Activated naive CD8-positive, alpha-beta T cell treated with anti-CD3 and anti-CD28 coated beads, Interleukin-2, amount 50 U/mL, for 16 hours (primary cell): Measurements from ENCODE around the gene CNTN5.

Source experiments
- DNase-seq: peaks from one replicate; pipeline ENCODE4 v3.0.0-alpha.2; 2020; ENCODE audit warnings: low read depth, low spot score

Gene CNTN5

DNA sequence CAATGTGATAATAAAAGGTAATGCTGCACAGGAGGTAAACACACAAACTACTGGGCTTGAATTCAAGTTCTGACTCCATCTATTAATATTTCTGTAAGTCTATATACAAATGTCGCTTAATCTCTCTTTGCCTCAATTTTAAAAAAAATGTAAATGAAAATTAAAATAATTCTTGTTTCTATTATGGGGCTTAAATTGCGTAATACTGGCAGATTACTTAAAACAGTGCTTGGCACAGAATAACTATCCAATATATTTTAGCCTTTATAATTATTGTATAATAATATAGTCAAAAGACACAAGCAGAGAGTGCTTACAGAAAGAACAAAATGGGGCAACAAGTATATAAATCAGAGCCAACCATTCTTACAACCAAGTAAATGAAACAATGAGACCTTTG is 489.1 kb downstream of the CNTN5 start:
- DNase-seq, result no peak

DNA sequence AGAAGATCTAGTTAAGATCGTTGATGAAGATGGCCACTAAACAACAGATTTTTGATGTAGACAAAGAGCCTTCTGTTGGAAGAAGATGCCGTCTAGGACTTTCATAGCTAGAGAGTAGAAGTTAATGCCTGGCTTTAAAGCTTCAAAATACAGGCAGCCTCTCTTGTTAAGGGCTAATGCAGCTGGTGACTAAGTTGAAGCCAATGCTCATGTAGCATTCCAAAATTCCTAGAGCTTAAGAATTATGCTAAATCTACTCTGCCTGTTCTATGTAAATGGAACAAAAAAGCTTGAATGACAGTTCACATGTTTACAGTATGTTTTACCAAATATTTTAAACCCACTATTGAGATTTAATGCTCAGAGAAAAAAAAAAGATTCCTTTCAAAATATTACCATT is 492.6 kb downstream of the CNTN5 start:
- no peak for DNase-seq

DNA sequence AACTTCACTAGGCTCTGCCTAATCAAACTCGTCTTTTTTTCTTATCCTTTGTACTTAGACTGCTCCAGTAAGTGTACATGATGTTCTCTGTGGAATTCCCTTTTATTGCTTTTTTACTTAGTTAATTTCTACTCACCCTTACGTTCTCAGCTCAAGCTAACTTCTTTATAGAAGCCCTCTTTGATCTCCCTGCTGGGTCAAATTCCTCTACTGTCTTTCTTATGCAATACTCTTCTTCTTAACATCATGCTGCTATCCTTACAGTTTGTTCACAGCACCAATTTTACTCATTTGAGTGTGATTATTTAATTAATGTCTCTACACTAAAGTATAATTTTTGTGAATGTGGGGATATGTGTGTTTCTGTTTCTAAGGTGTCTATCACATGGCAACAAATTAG is 498.3 kb downstream of the CNTN5 start:
- no peak for DNase-seq

DNA sequence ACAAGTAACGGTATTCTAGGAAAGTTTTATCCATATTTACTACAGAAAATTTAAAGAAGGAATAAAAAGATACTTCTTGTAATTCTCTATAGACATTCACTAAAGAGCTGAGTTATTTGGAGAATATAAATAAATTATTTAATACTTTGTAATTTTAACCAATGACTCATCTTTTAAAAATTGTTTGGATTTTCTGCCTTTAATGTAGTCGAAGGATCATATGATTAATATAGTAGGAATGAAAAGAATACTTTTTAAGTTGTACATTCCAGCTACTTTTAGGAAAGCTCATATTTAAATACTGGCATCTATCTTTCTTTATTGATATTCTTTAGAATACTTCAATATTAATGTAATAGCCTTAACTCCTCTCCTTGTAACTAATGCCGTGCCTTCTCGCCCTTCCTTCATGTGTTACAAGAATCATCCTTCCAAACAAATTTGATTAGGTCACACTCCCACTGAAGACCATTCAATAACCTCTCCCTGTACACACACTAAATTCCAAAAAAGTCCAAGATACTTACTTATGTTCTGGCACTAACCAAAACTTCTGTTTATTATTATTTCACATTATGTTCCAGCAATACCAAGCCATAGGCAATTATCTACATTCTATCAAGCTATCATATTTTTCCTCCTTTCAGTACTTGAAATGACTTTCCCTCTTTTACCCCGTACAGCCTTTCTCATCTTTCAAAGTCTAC is 501.9 kb downstream of the CNTN5 start:
- no peak for DNase-seq

DNA sequence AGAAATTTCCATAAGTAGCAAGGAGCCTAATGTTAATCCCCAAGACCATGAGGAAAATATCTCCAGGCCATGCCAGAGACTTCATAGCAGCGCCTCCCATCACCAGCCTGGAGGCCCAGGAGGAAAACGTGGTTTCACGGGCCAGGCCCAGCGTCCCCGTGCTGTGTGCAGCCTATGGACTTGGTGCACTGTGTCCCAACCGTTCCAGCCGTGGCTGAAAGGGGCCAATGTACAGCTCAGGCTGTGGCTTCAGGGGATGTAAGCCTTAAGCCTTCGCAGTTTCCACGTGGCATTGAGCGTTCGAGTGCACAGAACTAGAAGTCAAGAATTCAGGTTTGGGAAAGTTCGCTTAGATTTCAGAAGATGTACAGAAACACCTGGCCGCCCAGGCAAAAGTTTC is 510.7 kb downstream of the CNTN5 start:
- no peak for DNase-seq

DNA sequence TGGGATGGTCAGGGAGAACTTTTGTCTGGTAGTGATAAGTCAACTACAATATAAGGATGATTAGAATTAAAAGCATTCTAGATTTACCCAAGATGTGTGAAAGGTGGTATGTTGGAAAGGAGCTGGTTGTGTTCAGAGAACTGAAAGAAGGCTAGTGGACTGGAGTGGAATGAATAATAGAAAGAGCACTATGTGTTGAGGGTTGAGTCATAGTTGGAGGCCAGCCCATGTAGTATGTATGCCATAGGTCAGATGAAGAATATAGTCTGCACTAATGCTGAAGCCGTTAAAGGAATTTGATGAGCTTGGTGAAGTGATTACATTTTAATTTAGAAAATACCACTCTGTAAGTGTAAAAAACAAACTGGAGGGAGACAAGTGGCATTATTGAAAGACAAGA is 514.1 kb downstream of the CNTN5 start:
- DNase-seq, result no peak

DNA sequence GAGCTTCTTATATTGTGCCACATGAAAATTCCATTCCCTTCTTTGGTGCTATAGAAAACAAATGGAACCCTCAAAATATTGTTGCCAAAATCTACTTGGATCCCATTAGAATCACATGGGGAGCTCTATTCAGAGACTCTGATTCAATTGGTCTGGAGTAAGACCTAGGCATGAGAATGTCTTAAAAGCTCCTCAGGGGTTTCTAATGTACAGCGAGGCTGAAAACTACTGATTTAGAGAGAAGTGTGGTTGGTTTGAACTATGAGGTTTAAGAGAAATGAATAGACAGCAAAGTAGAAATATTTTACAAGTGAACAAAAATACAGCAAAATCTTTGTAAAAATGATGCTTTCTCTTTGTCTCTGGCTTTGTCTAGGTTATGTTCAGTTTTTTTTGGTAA is 514.7 kb downstream of the CNTN5 start:
- no peak for DNase-seq

DNA sequence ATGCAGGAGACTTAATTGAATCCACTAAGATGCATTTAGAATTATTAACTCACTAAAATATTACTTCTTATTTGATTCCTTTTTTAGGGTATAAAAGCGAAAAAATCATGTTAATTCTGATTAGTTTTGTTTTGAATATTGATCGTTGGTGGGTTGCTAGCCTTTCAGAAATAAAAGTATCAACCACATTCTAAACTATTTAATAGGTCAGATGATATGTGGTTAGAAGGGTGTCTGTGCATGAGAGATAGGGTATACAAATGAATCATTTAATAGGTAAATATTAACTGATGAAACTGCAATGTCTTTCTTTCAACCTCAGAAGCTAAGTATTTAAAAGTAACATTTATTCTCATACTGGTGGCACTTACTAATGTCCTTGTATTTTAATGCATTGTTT is 515.1 kb downstream of the CNTN5 start:
- DNase-seq, result no peak

DNA sequence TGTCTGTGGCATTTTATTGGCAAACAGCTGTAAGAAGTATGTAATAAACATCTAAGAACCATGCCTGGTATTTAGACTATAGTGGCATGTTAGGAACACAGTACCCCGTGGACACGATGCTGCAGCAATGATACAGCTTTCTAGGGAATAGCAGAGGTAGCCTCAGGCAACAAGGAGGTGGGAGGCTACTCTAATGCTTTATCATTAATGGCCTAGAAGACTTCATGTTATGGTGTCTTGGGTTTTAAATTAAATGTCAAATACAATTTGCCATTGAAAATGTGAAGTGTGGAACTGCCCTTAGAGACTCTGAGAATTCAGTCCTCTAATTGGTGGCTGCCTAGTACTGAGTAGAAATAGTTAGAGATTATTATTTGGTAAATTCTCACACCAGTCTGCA is 516.9 kb downstream of the CNTN5 start:
- DNase-seq, result no peak

DNA sequence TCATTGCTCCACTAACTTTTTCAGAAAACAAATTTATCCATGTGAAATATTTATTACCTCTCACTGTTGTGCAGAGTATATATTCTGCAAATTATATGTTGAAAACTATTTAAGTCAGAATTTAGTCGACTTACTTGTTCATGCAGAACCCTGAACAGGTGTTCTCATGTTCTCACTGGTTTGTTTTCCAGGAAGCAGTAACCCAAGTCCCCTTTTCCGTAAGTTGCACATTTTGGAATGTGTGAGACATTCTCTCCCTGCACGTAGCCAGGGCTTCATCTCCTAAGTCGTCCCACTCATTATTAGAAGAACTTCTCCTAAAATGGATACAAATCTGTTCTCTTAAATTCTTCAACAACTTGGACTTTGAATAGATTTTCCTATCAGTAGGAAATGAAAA is 524.9 kb downstream of the CNTN5 start:
- DNase-seq, result no peak

DNA sequence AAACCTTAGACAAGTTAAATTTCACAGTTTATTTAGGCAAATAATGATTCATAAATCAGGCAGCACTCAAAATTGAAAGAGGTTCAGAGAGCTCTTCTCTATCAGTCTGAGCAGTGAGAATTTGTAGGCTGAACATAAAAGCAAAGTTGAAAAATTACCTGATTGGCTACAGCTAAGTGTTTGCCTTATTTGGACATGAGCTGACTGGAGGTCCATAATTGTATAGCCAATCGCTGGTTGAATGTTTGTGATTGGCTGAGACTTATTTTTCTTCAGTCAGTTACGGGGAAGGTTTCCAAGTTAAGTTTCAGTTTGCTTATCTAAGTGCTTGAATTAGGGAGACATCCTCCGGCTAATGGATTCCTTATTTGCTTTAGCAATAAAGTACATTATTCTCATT is 527.5 kb downstream of the CNTN5 start:
- DNase-seq, result no peak

DNA sequence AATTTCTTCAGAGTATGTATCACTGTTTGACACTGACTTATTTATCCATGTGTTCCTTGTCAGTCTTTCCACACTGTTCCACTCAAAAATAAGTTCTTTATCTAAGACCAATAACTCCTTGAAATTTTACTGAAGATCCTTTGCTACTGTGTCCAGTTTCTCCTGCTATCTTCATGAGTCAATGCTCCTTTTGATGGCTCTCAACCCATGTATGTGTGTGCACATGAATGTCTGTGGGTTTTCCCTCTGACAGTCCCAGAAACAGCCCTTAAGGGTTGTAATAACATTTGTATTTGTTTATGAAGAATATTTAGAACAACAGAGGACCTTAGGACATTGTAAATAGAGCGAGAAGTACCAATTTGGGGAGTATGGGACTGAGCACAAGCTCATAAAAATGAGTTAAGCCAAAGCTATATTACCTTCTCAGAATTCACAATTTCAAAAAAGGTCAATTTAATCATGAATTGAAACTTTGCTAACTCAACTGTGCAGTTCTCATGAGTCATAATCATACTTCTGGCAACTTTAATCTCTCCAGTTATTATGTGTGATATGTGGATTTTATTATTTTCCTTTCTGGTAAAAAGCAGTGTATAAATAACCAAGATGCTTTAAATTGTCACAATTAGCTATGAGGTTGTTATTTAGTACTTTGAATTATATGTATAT is 533.6 kb downstream of the CNTN5 start:
- DNase-seq, result no peak

DNA sequence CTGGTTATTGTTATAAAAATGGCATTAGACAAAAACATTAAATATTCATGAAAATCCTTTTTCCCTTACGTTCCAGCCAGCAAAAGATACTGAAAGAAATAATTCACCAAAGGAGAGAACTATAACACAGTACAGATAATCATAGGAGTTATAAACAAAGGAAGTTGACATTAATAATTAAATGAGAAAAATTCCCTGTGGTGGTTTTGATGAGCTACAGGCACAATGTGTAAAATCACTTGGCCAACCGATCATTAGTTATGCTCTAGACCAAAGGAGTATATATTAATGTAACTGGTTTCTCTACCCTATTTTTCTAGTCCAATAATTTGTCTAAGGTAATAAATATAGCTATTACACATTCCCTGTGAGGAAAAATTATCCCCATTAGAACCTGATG is 534.7 kb downstream of the CNTN5 start:
- DNase-seq, result no peak

DNA sequence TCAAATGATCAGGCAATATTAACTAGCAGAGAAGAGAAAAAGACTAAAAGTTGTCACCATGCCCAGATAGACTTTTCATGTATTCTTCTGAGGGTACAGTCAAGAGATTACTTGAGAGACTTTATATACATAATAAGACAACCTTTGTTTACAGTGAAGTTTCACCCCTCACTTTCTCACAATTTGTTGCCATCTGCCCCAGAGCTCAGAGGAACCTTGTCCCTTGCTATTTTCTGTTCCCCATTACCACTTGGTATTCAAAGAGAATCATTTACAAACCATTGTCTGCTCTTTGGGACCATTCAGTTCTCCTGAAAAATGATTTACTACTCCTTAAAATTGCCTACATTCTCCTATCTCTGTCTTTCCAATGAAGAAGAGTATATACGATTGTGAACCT is 544.6 kb downstream of the CNTN5 start:
- DNase-seq, result no peak

DNA sequence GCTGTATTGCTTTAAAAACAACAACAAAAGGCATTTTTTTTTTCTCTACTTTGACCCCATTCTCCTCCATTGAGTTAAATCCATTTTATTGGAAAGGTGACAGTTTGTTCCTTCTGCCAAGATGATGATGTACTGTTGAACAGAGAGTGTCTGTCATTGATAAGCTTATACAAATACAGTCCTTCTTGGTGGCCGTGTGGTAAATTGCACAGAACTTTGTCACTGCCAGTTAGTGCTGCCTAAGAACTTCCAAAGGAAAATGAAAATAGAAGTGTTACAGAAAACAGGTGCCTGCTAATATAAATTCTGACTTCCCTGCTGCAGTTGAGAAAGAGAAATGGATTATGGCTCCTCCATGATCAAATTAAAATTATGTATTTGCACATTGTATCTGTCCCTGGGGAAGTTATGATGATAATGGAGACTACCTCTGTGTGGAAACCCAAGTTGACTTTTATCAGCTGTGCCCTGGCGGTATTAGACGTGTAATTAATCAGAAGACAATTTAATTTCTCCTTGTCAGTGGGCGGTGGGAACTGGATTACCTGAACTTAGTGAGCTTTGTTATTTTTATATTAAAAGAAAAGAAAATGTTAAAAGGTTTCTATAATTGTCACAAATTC is 546.7 kb downstream of the CNTN5 start:
- no peak for DNase-seq

DNA sequence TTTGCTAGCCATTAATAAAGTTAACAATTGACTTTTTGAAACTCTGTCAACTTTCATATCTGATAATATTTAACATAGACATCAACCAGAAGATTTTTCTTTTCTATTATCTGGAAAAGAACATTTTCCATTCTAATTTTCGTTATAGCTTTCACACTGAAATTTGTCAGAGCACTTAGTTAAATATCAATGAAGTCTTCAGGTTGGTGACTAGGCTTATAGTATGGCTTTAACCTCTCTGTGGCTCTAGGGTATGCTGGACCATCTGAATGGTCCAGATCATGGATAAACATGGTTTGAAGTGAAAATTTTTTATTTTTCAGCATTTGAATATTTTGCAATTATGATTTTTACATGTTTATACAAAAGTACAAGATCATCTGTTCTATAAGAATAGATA is 548.1 kb downstream of the CNTN5 start:
- no peak for DNase-seq

DNA sequence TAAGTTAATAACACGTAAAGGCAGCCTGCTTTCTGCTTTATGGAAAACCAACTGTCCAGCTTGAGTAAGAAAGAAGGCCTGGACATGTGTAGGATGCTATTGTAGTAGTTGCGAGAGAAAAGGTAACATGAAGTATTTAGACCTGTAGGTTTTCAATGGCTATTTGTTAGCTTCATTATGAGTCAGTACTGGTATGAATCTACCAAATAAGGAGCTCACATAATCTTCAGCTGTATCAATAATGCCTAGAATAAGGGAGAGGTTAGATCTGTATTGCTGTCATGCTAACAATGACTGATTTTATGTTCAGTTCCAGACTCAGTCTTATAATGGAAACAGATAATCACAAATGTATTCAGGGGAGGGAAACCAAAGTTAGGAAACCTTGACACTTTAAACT is 550.3 kb downstream of the CNTN5 start:
- no peak for DNase-seq

DNA sequence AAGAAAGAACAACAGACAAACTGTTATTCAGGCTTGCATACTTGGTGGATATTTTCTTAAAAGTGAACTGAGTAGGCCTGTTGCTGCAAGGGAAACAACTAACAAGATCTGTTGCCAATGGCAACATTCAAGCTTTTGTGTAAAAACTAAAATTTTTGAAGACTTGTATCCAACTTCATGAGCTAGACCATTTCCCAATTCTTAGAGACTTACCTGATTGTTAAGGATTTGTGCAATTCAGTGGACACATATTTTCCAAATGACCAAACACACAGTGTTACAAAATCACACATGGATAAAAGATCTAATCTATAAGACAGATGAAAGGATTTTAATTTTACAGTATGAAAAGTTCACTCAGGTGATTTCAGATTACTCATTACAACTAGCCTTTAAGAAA is 564.1 kb downstream of the CNTN5 start:
- no peak for DNase-seq

DNA sequence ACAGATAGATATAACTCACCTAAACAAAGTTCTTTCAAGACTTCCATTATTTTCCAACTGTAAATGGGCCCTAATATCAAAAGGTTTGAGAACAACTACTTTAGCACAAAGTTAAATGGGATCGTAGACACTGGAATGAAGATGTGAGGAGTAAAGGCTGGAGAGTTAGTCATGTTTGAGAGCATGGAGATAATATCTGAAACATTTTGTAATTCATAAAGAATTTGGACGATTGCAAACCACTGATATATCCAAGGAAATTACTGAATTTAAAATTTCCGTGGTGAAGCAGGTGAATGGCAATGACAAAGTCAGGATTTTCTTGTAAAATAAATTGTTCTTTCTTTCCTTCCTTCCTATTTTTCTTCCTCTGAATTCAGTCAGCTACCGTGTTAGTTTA is 564.9 kb downstream of the CNTN5 start:
- no peak for DNase-seq

DNA sequence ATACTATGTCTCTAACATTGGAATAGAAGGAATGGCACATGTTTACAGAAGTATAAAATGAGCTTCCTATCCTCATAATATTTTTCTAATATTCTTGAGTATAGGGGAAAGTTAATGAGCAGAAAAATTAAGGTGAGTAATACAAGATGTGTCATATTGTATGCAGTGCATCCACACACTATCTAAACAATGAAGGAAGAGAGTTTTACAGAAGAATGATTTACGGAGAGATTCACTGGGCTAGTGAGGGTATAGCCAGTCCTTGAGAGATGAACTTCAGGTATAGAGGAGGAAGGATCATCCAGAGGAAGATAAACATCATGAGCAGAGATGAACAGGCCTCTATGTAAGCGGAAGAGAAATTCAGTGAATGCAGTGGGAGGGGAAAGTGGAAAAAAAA is 569.0 kb downstream of the CNTN5 start:
- no peak for DNase-seq

DNA sequence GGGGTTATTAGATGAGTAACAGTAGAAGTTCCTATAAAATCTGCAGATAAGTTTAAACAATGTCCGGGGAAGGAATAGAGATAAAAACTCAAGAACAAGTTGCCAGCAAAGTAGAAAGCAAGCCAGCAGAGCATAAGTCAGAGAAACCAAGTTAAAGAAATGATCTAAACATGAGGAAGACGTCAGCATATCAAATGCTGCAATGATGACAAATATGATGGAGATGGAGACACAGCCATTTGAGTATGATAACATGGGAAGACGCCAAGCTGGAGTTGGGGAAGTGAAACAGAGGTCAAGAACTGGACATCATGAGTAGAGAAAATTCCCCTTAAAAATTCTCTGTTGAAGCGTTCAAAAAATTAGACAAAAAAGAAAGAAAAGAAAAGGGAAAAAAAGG is 571.5 kb downstream of the CNTN5 start:
- no peak for DNase-seq

DNA sequence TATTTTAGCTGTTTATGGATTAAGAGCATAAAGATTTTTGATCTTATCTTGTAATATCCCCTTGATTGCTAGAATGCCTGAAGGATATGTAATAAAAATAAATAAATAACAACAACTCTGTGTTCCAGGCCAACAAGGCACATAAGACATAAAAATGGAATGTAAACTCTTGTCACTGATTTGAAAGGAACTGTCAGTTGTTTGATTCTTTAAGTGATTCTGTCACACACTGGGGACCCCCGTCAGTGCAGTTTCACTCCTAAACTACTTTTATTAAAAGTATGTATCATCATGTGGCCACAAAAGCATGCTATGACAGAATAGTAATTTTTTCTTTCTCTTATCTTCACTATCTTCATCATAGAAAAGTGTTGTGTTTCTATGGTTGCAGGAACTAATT is 572.4 kb downstream of the CNTN5 start:
- DNase-seq, result no peak

DNA sequence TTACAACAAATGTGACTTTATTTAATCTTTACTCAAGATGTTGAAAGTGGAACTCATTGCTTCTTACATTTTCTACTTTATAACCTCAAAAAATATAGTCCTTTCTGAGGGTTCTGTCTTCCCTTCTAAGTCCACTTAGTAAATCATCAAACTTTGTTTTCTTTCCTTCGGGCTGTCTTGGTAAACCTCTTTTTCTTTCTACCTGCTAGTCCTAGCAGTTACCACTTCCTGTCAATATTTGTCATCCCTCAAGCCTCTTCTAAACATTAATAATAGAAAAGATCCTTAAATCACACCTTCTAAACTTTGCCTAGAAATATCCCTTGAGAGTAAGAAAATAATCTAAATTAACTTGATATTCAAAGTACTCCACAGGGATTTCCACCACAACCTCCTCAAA is 580.4 kb downstream of the CNTN5 start:
- DNase-seq, result no peak
